ENCODE results near the gene RGL1. TPM values are rescaled to one million over a fixed set of nuclear protein-coding genes. Genes with fewer than 3 reads are reported as not detected.

The RGL1 gene
- total and polyA plus RNA-seq, 9 of the 15 experiments (the other 6 are each of a cell fraction or from before 2014, with no cell fraction given), result under 0.01 to 0.07 (median 0.04) TPM

GRCh38 chr1:183776731-183777130 lies 28.2 kb upstream of the RGL1 start:
- Histone ChIP-seq H3K9me3 (replicated peaks; ENCODE audit: control insufficient read depth, insufficient read depth, low read depth, low read length) (no peaks in the 10 kb centered on the region), H3K27me3 (ENCODE audit: control insufficient read depth in 2 of 2, insufficient read depth in 2 of 2, low read length in 2 of 2) (no peaks in the 10 kb centered on the region), H3K4me3 (no peak overlapping the region), H3K36me3 (ENCODE audit: control insufficient read depth, insufficient read depth, low read length) (no peaks in the 10 kb centered on the region), H3K4me2 (ENCODE audit: insufficient read depth, low read length) (no peak overlapping the region), H3K79me2 (ENCODE audit: control insufficient read depth, insufficient read depth, low read length) (no peaks in the 10 kb centered on the region), H2AFZ (ENCODE audit: low read depth, low read length) (no peak overlapping the region), H3K9me1 (ENCODE audit: control insufficient read depth, insufficient read depth, low read length) (no peaks in the 10 kb centered on the region), H4K20me1 (replicated peaks; ENCODE audit: control insufficient read depth, insufficient read depth, low read length) (no peaks in the 10 kb centered on the region), H3K27ac (ENCODE audit: extremely low read depth, low read depth, low read length) (no peak overlapping the region), H3K9ac (ENCODE audit: insufficient read depth in 1 of 2, low read depth in 2 of 2, low read length in 2 of 2) (no peak overlapping the region), H3K4me1 (replicated peaks in 1 of 2; ENCODE audit: control insufficient read depth in 2 of 2, insufficient read depth in 2 of 2, low read length in 2 of 2) (no peaks in the 10 kb centered on the region)
- no TSS peak for BruUV-seq (replicated peaks)
- CTCF ChIA-PET (ENCODE audit: low intra/inter-chr PET ratio), result no interaction called here
- ATAC-seq (no peak), FAIRE-seq (no peak), DNase-seq (ENCODE audit: extremely low read depth in 1 of 4, low spot score in 3 of 4) (no peak)
- 3% methylated on average over 3 of the region's 3 CpGs for WGBS (ENCODE audit: insufficient coverage, low coverage, missing lambda C conversion rate)
- no peak for TF ChIP-seq ZNF175 (CRISPR knock-in tag; IDR thresholded peaks at IDR 0.05; ENCODE audit: low read depth)
- no peak for TF ChIP-seq GABPB2 (CRISPR knock-in tag; conservative IDR thresholded peaks at IDR 0.05)
- no peak for TF ChIP-seq ZNF24 (IDR thresholded peaks at IDR 0.05)
- no peak for TF ChIP-seq FOXP4 (CRISPR knock-in tag; IDR thresholded peaks at IDR 0.05; ENCODE audit: borderline replicate concordance)
- no peak for TF ChIP-seq SMARCC2 (IDR thresholded peaks at IDR 0.05; ENCODE audit: low read depth)
- TF ChIP-seq SPI1 (IDR thresholded peaks at IDR 0.05; ENCODE audit: borderline replicate concordance, low read depth, low read length), result no peak
- TF ChIP-seq CTCF (IDR thresholded peaks at IDR 0.05 in 2 of 3, conservative IDR thresholded peaks at IDR 0.05 in 1 of 3; ENCODE audit: insufficient read depth in 2 of 3, low read depth in 1 of 3, low read length in 3 of 3), result no peak
- no peak for TF ChIP-seq ZNF197 (CRISPR knock-in tag; IDR thresholded peaks at IDR 0.05; ENCODE audit: low read depth)
- TF ChIP-seq RBM14 (IDR thresholded peaks at IDR 0.05; ENCODE audit: borderline replicate concordance, insufficient read depth, low read depth, low read length), result no peak
- no peak for TF ChIP-seq ARID1B (IDR thresholded peaks at IDR 0.05)
- intact Hi-C loops (cut with micrococcal nuclease) (no loop called here), in situ Hi-C loops (cut with MboI) (no loop called here)
- POLR2A ChIA-PET, result no interaction called here

Data from K562 (cell line).